GM12891 (cell line): Measurements from ENCODE around the gene DNMBP.

Source experiments
- POLR2A ChIP-seq: IDR thresholded peaks from 2 replicates; pipeline ENCODE4 v1.6.1; 2011; ENCODE audit warnings: low read depth, low read length, control low read depth
- POLR2AphosphoS5 ChIP-seq: IDR thresholded peaks from 2 replicates; pipeline ENCODE4 v1.6.1; 2011; ENCODE audit warnings: low read depth, low read length, control low read depth
- POU2F2 ChIP-seq: IDR thresholded peaks from 2 replicates; pipeline ENCODE4 v1.6.1; 2011; ENCODE audit warnings: low read depth, mild to moderate bottlenecking, control low read depth, low read length, moderate library complexity
- SPI1 ChIP-seq: IDR thresholded peaks from 2 replicates; pipeline ENCODE4 v1.6.1; 2011; ENCODE audit warnings: low read depth, low read length, control low read depth
- TAF1 ChIP-seq: IDR thresholded peaks from 2 replicates; pipeline ENCODE4 v1.6.1; 2011; ENCODE audit warnings: low read depth, low read length, control low read depth

GRCh38 chr10:99982728-99983127 is 27.0 kb downstream of the DNMBP start:
- TF ChIP-seq POLR2A = no peak
- TF ChIP-seq TAF1 = no peak
- TF ChIP-seq POLR2AphosphoS5 = no peak
- TF ChIP-seq SPI1 = no peak
- no peak for TF ChIP-seq POU2F2
